Fibroblast of skin of right biceps (primary cell): ENCODE measurements around the gene KLF18.
A peak's percentile ranks its signal among the peaks of the same experiment; 100 is the strongest.
"Not testable (repeated sequence)": the region's sequence is repeated elsewhere in the genome, so short reads cannot be mapped to it uniquely, and the experiment has no call there.

Experiments
- DNase-seq: peaks from one replicate; pipeline ENCODE4 v3.0.0-alpha.2; 2013

The KLF18 gene

GRCh38 chr1:44119525-44119924 is 21.9 kb downstream of the KLF18 start:
- no peak for DNase-seq

GRCh38 chr1:44118682-44119081 is 22.7 kb downstream of the KLF18 start, which contains the start of gene KLF17:
TSS of gene KLF17 (plus strand) at chr1:44118821. CDS start at chr1:44118908, 87 bp downstream.
- no peak for DNase-seq

GRCh38 chr1:44117272-44117671 is 24.2 kb downstream of the KLF18 start:
- not testable (repeated sequence) for DNase-seq

GRCh38 chr1:44114098-44114497 is 27.3 kb downstream of the KLF18 start:
- no peak for DNase-seq

- DNase-seq: no peak
Measured at GRCh38 chr1:44113095-44113609, 28.3 kb downstream of the KLF18 start.

GRCh38 chr1:44112486-44112885 is 28.9 kb downstream of the KLF18 start:
- DNase-seq: no peak

GRCh38 chr1:44111861-44112260 is 29.6 kb downstream of the KLF18 start:
- DNase-seq: no peak

GRCh38 chr1:44110916-44111315 is 30.5 kb downstream of the KLF18 start:
- DNase-seq: no peak

- no peak for DNase-seq
Measured at GRCh38 chr1:44108971-44109370, 32.5 kb downstream of the KLF18 start.

GRCh38 chr1:44108241-44108640 is 33.2 kb downstream of the KLF18 start:
- DNase-seq: peak; percentile 49

- no peak for DNase-seq
Measured at GRCh38 chr1:44105810-44106209, 35.6 kb downstream of the KLF18 start.

- no peak for DNase-seq
Measured at GRCh38 chr1:44103270-44104131, 37.9 kb downstream of the KLF18 start.

GRCh38 chr1:44101328-44101727 is 40.1 kb downstream of the KLF18 start:
- DNase-seq: peak; percentile 21

GRCh38 chr1:44100183-44100868 is 41.1 kb downstream of the KLF18 start:
- no peak for DNase-seq

- no peak for DNase-seq
Measured at GRCh38 chr1:44094047-44094446, 47.4 kb downstream of the KLF18 start.

GRCh38 chr1:44090429-44091252 is 50.8 kb downstream of the KLF18 start:
- DNase-seq: no peak

- DNase-seq: no peak
Measured at GRCh38 chr1:44089371-44090048, 51.9 kb downstream of the KLF18 start.
